ENCODE data around the gene PRXL2B.

DNA sequence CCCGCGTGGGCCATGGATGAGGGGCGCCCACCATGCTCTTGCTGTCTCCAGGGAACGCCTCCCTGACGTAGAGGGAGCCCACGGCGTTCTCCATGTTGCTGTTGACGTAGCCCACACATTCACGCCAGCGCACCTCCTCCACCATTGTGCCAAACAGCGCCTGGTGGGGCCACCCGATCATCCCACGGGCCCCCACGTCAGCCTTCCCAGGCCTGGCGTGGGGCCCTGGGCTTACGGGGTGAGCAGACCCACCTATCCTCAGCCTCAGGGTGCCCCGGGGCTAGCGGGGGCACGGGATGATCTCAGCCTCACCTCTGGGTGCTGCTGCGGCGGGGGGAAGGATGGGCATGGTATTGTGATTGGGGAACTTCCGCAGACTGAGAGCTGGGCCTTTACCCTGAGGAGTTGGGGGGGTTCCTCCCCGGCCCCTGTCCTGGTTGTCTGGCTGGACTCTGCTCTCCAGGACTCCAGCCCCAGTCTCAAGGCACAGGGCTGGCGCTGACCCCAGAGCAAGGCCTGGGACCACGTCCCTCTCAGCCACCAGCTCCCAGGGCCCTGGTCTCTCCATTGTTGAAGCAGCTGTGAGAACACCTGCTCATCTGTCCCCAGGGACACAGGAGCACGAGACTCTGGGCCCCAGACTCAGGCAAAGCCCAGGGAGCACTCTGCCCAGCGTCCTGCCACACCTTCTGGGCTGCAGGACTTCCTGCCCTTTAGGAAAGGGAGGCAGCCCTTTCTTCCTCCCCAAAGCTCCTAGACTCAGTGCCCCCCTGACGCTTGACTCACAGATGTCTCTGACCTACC, 10.2 kb downstream of the PRXL2B start:
- TF ChIP-seq, protein P1, sequence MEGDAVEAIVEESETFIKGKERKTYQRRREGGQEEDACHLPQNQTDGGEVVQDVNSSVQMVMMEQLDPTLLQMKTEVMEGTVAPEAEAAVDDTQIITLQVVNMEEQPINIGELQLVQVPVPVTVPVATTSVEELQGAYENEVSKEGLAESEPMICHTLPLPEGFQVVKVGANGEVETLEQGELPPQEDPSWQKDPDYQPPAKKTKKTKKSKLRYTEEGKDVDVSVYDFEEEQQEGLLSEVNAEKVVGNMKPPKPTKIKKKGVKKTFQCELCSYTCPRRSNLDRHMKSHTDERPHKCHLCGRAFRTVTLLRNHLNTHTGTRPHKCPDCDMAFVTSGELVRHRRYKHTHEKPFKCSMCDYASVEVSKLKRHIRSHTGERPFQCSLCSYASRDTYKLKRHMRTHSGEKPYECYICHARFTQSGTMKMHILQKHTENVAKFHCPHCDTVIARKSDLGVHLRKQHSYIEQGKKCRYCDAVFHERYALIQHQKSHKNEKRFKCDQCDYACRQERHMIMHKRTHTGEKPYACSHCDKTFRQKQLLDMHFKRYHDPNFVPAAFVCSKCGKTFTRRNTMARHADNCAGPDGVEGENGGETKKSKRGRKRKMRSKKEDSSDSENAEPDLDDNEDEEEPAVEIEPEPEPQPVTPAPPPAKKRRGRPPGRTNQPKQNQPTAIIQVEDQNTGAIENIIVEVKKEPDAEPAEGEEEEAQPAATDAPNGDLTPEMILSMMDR (conservative IDR thresholded peaks at IDR 0.05), result no peak
- TF ChIP-seq ZFX (IDR thresholded peaks at IDR 0.05), result no peak

Measured in C4-2B (cell line).